ENCODE measurements around the gene SLC7A7. TPM values are rescaled to one million over a fixed set of nuclear protein-coding genes. Genes with fewer than 3 reads are reported as not detected.
"Not testable (repeated sequence)": the region's sequence is repeated elsewhere in the genome, so short reads cannot be mapped to it uniquely, and the experiment has no call there.

Gene SLC7A7
- polyA plus RNA-seq, 5 donors: 8.8 to 11.2 (median 9.5) TPM

- DNase-seq: no peak
These were observed 6.9 kb upstream of the SLC7A7 start for GRCh38 chr14:22822016-22822570.

GRCh38 chr14:22821193-22822015, 6.2 kb upstream of the SLC7A7 start:
- no peak for DNase-seq

DNA sequence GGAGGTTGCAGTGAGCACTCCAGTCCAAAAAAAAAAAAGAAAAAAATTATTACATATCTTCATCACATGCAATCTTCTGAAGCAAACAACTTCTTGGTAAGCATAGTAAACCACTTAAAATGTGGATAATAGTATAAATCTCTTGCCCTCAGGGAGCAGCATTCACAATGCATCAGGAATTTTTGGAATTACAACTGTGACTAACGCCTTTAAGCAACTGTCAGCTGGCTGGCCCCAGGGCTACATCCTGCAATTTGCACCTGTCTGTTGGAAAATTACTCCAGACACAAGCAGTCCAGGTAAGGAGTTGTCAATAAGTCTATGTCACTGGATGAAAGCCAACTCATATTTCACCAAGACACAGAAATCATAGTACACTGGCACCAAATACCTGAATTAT, 5.5 kb upstream of the SLC7A7 start:
- no peak for DNase-seq

- DNase-seq: peak; percentile 64 to 80
These were observed 4.1 kb upstream of the SLC7A7 start for GRCh38 chr14:22819151-22819988.

DNA sequence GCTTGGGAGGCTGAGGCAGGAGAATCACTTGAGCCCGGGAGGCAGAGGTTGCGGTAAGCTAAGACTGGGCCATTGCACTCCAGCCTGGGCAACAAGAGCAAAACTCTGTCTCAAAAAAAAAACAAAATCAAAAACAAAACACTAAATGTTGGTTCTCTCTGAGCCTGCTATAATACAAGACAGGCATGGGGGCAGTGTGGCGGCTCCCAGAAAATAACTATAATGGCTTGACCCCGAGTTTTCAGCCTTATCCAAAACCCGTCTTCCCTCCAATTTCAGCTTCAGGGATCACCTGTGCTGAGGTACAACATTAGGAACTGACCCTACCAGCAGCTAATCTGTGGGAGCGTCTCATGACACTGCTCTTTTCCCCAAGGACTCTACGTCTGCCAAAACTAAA, 862 bp downstream of the SLC7A7 start:
- no peak for DNase-seq

DNA sequence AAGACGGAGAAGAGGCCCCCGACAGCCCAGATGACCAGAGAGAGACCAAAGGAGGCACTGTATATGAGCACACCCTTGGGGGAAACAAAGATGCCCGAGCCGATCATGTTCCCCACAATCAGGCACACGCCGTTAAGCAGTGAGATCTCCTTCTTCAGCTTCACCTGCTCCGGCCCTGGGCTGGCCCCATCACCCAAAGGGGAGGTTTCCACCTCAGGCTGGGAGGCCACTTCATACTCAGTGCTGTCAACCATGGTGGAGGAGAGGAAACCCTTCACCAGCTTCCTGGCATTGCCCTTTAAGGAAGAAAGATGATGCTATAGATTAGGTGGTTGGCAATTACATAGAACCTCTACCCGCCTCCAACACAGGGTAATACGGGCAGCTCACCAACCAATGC, 2.1 kb downstream of the SLC7A7 start:
- no peak for DNase-seq

GRCh38 chr14:22812744-22813143, 2.5 kb downstream of the SLC7A7 start:
- DNase-seq: no peak

DNA sequence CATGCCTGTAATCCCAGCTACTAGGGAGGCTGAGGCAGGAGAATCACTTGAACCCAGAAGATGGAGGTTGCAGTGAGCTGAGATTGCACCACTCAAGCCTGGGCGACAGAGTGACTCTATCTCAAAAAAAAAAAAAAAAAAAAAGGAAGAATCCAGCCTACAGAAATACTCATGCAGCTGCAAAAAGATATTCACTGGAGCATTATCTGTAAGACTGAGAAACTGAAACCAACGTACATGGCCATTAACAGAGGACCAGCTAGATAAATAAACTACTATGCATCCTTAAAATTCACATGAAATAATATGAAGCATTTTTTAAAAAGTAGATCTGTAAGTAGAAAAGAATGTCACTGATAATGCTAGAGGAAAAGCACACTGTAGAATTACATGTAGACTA, 3.5 kb downstream of the SLC7A7 start:
- DNase-seq: no peak

DNA sequence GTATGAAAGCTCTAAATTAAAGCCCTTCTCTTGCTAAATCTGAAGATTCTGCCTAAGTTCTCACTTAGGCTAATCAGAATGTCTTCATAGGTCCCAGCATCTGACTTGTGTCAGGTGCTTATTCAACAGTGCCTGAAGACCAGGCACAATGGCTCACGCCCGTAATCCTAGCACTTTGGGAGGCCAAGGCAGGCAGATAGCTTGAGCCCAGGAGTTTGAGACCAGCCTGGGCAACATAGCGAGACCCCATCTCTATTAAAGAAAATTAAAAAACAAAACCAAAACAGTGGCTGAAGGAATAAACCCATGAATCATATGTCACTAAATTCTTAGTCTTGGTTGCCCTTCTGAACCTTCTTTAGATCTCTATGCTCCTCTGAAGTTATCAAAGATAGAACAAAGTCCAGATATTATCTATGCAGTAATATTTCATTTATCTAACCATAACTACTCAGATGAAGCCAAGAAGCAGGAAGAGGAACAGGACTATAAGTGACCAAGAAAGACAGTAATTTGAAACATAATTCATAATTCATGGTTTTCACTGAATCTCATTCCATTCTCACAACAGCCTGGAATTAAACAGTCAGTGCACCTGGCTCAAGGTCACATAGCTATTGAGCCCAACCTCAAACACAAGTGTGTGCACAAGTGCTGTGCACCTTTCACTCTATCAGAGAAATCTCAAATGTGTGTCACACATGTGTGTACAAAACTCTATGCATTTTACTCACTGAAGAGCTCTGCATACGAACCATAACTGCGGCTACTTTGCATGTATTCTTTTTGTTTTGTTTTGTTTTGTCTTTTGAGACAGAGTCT, 6.6 kb downstream of the SLC7A7 start:
- DNase-seq: no peak

GRCh38 chr14:22807432-22808087, 7.7 kb downstream of the SLC7A7 start:
- DNase-seq: no peak

GRCh38 chr14:22805235-22805634, 10.0 kb downstream of the SLC7A7 start:
- not testable (repeated sequence) for DNase-seq

- no peak for DNase-seq
These were observed 11.6 kb downstream of the SLC7A7 start for GRCh38 chr14:22803687-22803974.

DNA sequence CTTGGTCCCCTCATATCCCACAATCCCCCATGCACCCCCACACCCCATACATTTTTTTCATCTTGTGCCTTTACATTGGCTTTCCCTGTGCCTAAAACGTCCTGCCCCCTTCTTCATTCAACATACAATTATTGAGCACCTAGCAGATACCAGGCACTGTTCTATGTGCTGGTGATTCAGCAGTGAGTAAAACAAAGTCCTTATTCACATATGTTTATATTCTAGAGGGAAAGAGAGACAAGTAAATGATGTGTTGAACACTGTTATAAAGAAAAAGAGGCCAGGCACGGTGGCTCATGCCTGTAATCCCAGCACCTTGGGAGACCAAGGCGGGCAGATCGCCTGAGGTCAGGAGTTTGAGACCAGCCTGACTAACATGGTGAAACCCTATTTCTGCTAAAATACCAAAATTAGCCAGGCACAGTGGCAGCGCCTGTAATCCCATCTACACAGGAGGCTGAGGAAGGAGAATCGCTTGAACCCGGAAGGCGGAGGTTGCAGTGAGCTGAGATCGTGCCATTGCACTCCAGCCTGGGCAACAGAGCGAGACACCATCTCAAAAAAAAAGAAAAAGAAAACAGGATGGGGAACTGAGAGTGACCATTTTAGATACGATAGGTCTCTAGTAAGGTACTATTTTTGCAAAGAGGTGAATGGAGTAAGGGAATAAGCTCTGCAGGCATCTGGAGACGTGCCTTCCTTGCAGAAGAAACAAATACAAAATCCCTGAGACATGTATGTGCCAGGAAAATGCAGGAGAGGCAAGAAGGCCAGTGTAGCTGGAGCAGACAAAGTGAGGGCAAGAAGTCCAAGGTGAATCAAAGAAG, 12.2 kb downstream of the SLC7A7 start:
- DNase-seq: no peak

DNA sequence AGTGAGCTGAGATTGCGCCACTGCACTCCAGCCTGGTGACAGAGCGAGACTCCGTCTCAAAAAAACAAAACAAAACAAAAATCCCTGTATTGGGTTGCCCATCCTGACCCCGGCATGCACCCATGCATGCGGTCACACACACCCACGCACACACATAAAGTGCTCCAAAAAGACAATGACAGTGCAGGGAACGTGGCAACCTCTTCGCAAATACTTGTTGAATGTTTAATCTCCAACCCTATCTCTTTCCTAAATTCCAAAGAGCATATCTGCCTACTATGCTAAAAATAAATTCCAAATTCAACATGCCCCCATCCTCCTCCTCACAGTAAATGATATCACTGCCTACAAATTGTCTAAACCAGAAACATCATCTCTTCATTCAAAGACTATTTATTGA, 13.5 kb downstream of the SLC7A7 start:
- DNase-seq: no peak

GRCh38 chr14:22800346-22800745, 14.9 kb downstream of the SLC7A7 start:
- no peak for DNase-seq

- DNase-seq: no peak
These were observed 16.7 kb downstream of the SLC7A7 start for GRCh38 chr14:22798528-22798927.

DNA sequence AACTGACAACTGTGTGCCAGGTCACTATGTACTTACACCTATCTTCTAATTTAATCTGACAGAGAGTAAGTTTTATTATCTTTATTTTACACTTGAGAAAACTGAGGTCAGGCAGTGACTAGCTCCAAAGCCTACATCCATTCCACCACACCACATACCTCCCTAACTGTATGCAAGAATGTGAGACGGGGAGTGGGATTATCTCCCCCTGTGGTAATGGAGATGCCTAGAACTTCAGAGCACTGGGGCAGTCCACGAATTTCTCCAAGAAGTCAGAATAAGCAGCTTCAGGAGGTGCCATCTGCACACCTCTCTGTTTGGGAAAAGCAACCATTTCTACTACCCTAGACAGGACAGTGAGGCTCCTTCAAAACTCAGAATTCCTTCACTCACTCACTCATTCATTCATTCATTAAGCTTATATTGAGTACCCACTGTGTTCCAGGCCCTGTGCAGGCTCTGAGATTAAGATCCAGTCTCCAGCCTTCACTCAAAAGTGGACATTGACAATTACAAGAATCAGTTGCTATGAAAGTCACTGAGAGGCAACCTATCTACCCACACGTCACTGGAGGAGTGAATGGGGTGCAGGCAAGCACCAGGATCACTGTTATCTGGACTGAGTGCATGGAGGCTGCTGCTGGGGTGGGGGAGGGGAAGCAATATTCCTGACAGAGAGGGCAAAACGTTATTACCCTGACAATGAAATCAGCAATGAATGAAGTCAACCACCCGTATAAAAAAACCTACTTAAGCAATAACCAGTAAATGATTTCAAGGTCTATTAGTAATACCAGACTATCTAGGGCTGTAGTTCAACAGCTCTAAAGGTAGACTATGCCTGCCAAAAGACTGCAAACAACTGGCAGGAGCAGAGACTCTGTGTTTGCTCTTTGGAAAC, 18.0 kb downstream of the SLC7A7 start:
- DNase-seq: no peak

DNA sequence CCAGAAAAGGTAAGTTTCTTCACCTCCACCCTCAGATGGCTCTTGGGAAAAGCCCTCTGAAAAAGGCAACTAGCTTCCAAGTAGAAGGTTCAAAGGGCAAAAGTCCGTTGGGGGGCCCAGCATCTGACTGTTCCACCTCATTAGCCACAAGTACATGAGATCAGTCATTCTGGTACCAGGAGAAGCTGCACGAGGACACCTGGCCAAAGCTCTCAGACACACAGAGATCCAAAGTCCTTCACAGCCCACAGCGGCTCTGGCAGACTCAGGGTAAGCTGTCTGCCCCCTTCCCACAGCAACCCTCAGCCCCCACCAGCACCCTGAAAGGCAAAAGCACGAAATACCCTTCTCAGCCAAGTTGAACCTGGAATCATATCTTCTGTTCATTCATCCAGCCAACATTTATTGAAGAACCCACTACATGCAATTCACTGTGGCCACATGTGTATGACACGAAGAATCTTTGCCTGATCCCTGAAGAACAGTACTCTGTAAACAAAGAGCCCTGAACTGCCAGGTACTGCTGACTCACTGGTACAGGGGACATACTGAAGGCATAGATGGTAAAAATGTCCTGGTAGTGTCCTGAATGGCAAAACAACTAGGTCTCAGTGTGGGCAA, 19.0 kb downstream of the SLC7A7 start:
- DNase-seq: no peak

DNA sequence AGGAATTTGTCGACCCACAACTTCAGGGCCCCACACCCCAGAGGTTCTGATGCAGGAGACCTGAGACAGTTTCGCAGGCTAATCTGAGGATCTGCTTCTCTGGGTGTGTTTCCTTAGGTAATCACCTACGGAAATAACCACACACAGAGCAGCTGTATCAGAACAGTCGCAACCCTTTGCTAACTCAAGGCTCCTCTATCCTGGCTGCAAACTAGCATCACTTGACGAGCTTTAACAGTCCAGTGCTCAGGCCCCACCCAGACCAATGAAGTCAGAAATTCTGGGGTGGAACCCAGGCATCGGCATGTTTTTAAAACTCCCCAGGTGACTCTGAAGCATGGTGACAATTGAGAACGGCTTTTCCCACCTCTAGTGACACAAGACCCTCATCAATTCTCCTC, 20.7 kb downstream of the SLC7A7 start:
- DNase-seq: no peak

Measured in right lung (tissue), 5 donors.